Stimulated activated CD4-positive, alpha-beta T cell treated with anti-CD3 and anti-CD28 coated beads, Interleukin-15, amount 100 ng/mL, for 1 hour (primary cell): ENCODE measurements around the gene RNF151.
"Not testable (repeated sequence)": the region's sequence is repeated elsewhere in the genome, so short reads cannot be mapped to it uniquely, and the experiment has no call there.

Experiments used
- DNase-seq, 2 donors: peaks; one replicate each; pipeline ENCODE4 v3.0.0-alpha.2; 2020; ENCODE audit warnings: low read depth in 1 of 2, low spot score in 1 of 2

The RNF151 gene

GRCh38 chr16:1938910-1939309 is 27.7 kb upstream of the RNF151 start:
- no peak for DNase-seq

- not testable (repeated sequence) for DNase-seq
These were observed 26.8 kb upstream of the RNF151 start for GRCh38 chr16:1939833-1940232.

- no peak for DNase-seq
These were observed 26.1 kb upstream of the RNF151 start for GRCh38 chr16:1940273-1941161.

GRCh38 chr16:1941162-1942046 is 25.3 kb upstream of the RNF151 start:
- no peak for DNase-seq

- no peak for DNase-seq
These were observed 24.4 kb upstream of the RNF151 start for GRCh38 chr16:1942047-1942809.

- peak; percentile 98 for DNase-seq
These were observed 23.6 kb upstream of the RNF151 start, which contains the start of gene MSRB1 for GRCh38 chr16:1942810-1943726. Gene MSRB1, minus strand, starts transcription at chr16:1943199. Its CDS starts 43 bp downstream, at chr16:1943156.

- DNase-seq, result no peak
These were observed 21.9 kb upstream of the RNF151 start for GRCh38 chr16:1944612-1945199.

GRCh38 chr16:1945559-1946391 is 20.9 kb upstream of the RNF151 start:
- DNase-seq, result no peak

- DNase-seq, result no peak
These were observed 19.9 kb upstream of the RNF151 start for GRCh38 chr16:1946495-1947368.

GRCh38 chr16:1947369-1947670 is 19.3 kb upstream of the RNF151 start:
- no peak for DNase-seq

GRCh38 chr16:1949507-1949906 is 17.1 kb upstream of the RNF151 start:
- DNase-seq, result no peak

- no peak for DNase-seq
These were observed 16.6 kb upstream of the RNF151 start for GRCh38 chr16:1950047-1950446.

- DNase-seq, result no peak
These were observed 16.1 kb upstream of the RNF151 start for GRCh38 chr16:1950559-1950958.

- no peak for DNase-seq
These were observed 12.9 kb upstream of the RNF151 start for GRCh38 chr16:1953734-1954133.

- DNase-seq, result not testable (repeated sequence)
These were observed 9.1 kb upstream of the RNF151 start for GRCh38 chr16:1957434-1958142.

GRCh38 chr16:1958143-1958491 is 8.5 kb upstream of the RNF151 start:
- DNase-seq, result not testable (repeated sequence)

GRCh38 chr16:1958715-1959268 is 7.9 kb upstream of the RNF151 start:
- DNase-seq, result no peak
